ENCODE measurements around the gene IFI6. TPM values are rescaled to one million over a fixed set of nuclear protein-coding genes. Genes with fewer than 3 reads are reported as not detected.

The IFI6 gene
- total and polyA plus RNA-seq, 2 donors (not counting 1 experiment from before 2014, with no cell fraction given), result 11.7 to 12.0 TPM

GRCh38 chr1:27713139-27713725 is 41.2 kb upstream of the IFI6 start:
- Histone ChIP-seq H3K9ac (ENCODE audit: low read length) (no peak overlapping the region), H3K4me2 (replicated peaks; ENCODE audit: low read depth, low read length, poor library complexity, severe bottlenecking) (no peak overlapping the region), H3K79me2 (ENCODE audit: control insufficient read depth, insufficient read depth, low read length) (no peaks in the 10 kb centered on the region), H3K9me3 (ENCODE audit: control extremely low read depth in 1 of 3, control insufficient read depth in 2 of 3, insufficient read depth in 1 of 3, low read length in 2 of 3) (peaks cover 0 to 10% (median 3%) of the 10 kb centered on the region in 3 donors), H3K27ac (ENCODE audit: low read length in 2 of 2) (no peak overlapping the region), H3K4me1 (ENCODE audit: control insufficient read depth in 2 of 2, insufficient read depth in 2 of 2, low read length in 2 of 2) (no peaks in the 10 kb centered on the region), H2AFZ (ENCODE audit: insufficient read depth, low read depth, low read length, poor library complexity, severe bottlenecking) (no peak overlapping the region), H3K4me3 (ENCODE audit: control extremely low read depth in 1 of 5, extremely low read depth in 1 of 5, insufficient read depth in 1 of 5, low read depth in 2 of 5, low read length in 4 of 5) (no peak overlapping the region), H4K20me1 (ENCODE audit: control insufficient read depth, insufficient read depth, low read length, poor library complexity, severe bottlenecking) (no peaks in the 10 kb centered on the region), H3K27me3 (replicated peaks in 1 of 4; ENCODE audit: control extremely low read depth in 1 of 4, control insufficient read depth in 3 of 4, insufficient read depth in 4 of 4, low read length in 3 of 4) (peaks cover 0 to 7% (median 0%) of the 10 kb centered on the region in 4 experiments), H3K36me3 (replicated peaks in 1 of 2; ENCODE audit: control extremely low read depth in 1 of 2, control insufficient read depth in 1 of 2, extremely low read depth in 1 of 2, insufficient read depth in 2 of 2, low read length in 1 of 2) (no peaks in the 10 kb centered on the region)
- no peaks in the 10 kb centered on the region for H3K4me1 Mint-ChIP-seq
- intact Hi-C loops (cut with micrococcal nuclease), result no loop called here
- H3K27ac Mint-ChIP-seq, result no peak overlapping the region
- DNase-seq (no peak), ATAC-seq (ENCODE audit: low read depth) (no peak)
- TF ChIP-seq EZH2 (IDR thresholded peaks at IDR 0.05; ENCODE audit: borderline replicate concordance, insufficient read depth, low read depth, low read length, poor library complexity, severe bottlenecking), result no peak
- TF ChIP-seq, protein P1, sequence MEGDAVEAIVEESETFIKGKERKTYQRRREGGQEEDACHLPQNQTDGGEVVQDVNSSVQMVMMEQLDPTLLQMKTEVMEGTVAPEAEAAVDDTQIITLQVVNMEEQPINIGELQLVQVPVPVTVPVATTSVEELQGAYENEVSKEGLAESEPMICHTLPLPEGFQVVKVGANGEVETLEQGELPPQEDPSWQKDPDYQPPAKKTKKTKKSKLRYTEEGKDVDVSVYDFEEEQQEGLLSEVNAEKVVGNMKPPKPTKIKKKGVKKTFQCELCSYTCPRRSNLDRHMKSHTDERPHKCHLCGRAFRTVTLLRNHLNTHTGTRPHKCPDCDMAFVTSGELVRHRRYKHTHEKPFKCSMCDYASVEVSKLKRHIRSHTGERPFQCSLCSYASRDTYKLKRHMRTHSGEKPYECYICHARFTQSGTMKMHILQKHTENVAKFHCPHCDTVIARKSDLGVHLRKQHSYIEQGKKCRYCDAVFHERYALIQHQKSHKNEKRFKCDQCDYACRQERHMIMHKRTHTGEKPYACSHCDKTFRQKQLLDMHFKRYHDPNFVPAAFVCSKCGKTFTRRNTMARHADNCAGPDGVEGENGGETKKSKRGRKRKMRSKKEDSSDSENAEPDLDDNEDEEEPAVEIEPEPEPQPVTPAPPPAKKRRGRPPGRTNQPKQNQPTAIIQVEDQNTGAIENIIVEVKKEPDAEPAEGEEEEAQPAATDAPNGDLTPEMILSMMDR (IDR thresholded peaks at IDR 0.05), result no peak
- peaks cover 27% of the 10 kb centered on the region for H3K27me3 Mint-ChIP-seq
- H3K9me3 Mint-ChIP-seq (ENCODE audit: insufficient read depth), result peaks cover 9% of the 10 kb centered on the region
- WGBS (ENCODE audit: insufficient coverage), result 100% methylated on average over 1 of the region's 3 CpGs
- no peak overlapping the region for H3K4me3 Mint-ChIP-seq
- ChIA-PET POLR2A (no interaction called here), CTCF (no interaction called here)

- Mint-ChIP-seq H3K27ac (no peak overlapping the region), H3K4me3 (no peak overlapping the region), H3K9me3 (ENCODE audit: insufficient read depth) (no peaks in the 10 kb centered on the region), H3K4me1 (no peaks in the 10 kb centered on the region), H3K27me3 (peaks cover 11% of the 10 kb centered on the region)
- Histone ChIP-seq H3K4me2 (replicated peaks; ENCODE audit: low read depth, low read length, poor library complexity, severe bottlenecking) (no peak overlapping the region), H3K4me3 (ENCODE audit: control extremely low read depth in 1 of 5, extremely low read depth in 1 of 5, insufficient read depth in 1 of 5, low read depth in 2 of 5, low read length in 4 of 5) (no peak overlapping the region), H3K27me3 (replicated peaks in 1 of 4; ENCODE audit: control extremely low read depth in 1 of 4, control insufficient read depth in 3 of 4, insufficient read depth in 4 of 4, low read length in 3 of 4) (peaks cover 0 to 4% (median 0%) of the 10 kb centered on the region in 4 experiments), H2AFZ (ENCODE audit: insufficient read depth, low read depth, low read length, poor library complexity, severe bottlenecking) (no peak overlapping the region), H3K36me3 (replicated peaks in 1 of 2; ENCODE audit: control extremely low read depth in 1 of 2, control insufficient read depth in 1 of 2, extremely low read depth in 1 of 2, insufficient read depth in 2 of 2, low read length in 1 of 2) (no peaks in the 10 kb centered on the region), H3K9me3 (ENCODE audit: control extremely low read depth in 1 of 3, control insufficient read depth in 2 of 3, insufficient read depth in 1 of 3, low read length in 2 of 3) (peaks cover 0 to 3% (median under 1%) of the 10 kb centered on the region in 3 donors), H3K4me1 (ENCODE audit: control insufficient read depth in 2 of 2, insufficient read depth in 2 of 2, low read length in 2 of 2) (no peaks in the 10 kb centered on the region), H3K79me2 (ENCODE audit: control insufficient read depth, insufficient read depth, low read length) (no peaks in the 10 kb centered on the region), H4K20me1 (ENCODE audit: control insufficient read depth, insufficient read depth, low read length, poor library complexity, severe bottlenecking) (no peaks in the 10 kb centered on the region), H3K9ac (ENCODE audit: low read length) (no peak overlapping the region), H3K27ac (ENCODE audit: low read length in 2 of 2) (no peak overlapping the region)
- no peak for DNase-seq
- TF ChIP-seq EZH2 (IDR thresholded peaks at IDR 0.05; ENCODE audit: borderline replicate concordance, insufficient read depth, low read depth, low read length, poor library complexity, severe bottlenecking), result no peak
- TF ChIP-seq, protein P1 (IDR thresholded peaks at IDR 0.05), result no peak
- ChIA-PET POLR2A (no interaction called here), CTCF (no interaction called here)
- no peak for ATAC-seq (ENCODE audit: low read depth)
- intact Hi-C loops (cut with micrococcal nuclease), result no loop called here
- no CpG with 5 or more reads among the region's 2 CpGs for WGBS (ENCODE audit: insufficient coverage)
These were observed 38.6 kb upstream of the IFI6 start for GRCh38 chr1:27710574-27710973.

Measured in B cell (primary cell).